ENCODE data around the gene PPP1R2.
"Not testable (repeated sequence)": the region's sequence is repeated elsewhere in the genome, so short reads cannot be mapped to it uniquely, and the experiment has no call there.

PPP1R2 gene

DNA sequence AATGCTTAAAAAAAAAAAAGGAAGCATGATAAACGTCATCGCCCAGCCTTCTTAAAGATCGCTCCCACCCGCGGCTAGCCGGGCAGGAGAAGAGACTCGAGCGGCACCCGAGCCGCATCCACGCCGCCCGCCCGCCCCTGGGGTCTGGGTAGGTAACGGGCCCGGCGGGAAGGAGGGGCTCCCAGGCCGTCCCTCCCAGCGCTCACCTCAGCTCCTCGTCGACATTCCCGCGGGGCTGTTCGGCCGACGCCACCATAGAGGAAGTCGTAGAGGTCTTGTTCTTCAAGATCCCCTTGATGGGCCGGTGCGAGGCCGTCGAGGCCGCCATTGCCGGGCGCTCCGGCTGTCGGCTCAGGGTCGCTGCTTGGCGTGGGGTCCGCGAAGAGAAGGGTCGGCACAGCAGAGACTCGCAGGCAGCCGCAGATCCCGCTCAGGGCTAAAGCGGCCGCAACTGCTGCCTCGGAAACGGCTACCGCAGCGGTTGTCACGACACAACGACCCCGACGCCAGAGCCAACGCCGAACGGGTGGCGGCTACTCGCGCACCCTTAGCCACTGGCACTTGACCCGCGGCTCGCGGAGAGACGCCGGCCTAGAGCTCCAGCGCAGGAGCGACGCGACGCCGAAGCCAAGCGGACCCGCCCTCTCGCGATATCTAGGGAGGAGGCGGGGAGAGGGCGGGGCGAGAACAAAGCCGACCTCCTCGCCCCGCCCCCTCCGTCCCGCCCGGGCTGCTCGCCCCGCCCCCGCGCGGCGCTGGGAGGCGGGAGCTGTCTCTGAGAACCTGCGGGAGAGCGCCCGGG is at the start of gene PPP1R2:
PPP1R2 (minus strand) TSS at position 628 of the 802 bp plus-strand sequence; CDS start at position 328, 300 bp downstream.
- peak; percentile 88 for DNase-seq (ENCODE audit: low read depth)

DNA sequence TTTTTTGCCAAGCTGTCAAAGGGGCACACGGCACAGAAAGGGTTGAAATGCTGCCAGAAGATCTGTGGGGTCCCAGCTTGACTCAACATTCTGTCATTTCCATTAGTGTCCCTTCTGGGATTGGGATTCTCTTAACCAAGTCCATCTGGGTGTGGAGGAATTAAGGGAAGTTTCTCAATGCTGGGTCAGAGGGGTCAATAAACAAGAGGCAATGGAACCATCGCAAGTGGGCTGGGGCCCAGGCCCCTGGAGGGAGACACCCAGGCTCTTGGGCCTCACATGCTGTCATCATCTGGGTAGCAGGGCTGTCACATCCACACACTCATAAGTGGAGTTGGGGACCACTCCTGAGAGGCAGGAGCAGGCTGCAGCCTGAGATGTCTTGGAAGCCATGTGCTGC is 48.7 kb upstream of the PPP1R2 start:
- no peak for DNase-seq (ENCODE audit: low read depth)

DNA sequence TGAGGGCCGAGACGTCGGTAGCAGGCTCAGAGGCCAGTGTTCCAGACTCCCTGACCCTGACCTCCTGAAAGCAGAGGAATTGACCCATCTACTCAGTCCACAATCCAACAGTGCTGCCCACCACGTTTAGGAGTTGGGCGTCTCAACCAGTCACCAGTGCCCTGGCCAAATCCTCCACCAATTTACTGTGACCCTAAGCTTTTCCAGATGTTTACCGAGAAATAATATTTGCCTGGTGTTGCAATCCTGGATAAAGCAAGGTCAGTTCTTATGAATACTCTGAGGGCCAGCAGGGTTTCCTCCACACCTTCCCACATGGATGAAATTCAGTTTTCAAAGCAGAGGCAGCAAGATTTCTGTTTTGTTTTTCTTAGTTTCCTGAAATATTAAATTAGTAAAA is 48.1 kb upstream of the PPP1R2 start:
- DNase-seq (ENCODE audit: low read depth), result no peak

DNA sequence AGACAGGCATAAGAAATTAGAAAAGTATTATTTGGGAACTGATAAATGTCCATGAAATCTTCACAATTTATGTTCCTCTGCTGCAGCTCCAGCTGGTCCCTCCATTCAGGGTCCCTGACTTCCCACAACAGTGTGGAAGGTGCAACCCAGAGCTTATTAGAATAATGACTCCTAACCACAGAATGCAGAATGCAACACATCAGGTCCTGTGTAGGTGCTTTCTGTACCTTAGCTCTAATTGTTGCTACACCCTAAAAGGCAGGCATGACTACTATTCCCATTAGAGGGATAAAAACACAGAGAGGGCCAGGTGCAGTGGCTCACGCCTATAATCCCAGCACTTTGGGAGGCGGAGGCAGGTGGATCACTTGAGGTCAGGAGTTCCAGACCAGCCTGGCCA is 47.3 kb upstream of the PPP1R2 start:
- DNase-seq (ENCODE audit: low read depth), result not testable (repeated sequence)

DNA sequence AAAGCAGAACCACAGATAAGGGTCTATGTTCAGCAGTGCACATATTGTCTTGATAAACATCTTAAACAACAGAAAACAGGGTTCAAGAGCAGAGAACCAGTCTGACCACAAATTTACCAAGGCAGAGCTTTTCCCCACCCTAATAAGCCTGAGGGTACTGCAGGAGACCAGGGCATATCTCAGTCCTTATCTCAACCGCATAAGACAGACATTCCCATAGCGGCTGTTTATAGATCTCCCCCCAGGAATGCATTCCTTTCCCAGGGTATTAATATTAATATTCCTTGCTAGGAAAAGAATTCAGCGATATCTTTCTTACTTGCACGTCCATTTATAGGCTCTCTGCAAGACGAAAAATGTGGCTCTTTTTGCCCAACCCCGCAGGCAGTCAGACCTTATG is 46.7 kb upstream of the PPP1R2 start:
- not testable (repeated sequence) for DNase-seq (ENCODE audit: low read depth)

DNA sequence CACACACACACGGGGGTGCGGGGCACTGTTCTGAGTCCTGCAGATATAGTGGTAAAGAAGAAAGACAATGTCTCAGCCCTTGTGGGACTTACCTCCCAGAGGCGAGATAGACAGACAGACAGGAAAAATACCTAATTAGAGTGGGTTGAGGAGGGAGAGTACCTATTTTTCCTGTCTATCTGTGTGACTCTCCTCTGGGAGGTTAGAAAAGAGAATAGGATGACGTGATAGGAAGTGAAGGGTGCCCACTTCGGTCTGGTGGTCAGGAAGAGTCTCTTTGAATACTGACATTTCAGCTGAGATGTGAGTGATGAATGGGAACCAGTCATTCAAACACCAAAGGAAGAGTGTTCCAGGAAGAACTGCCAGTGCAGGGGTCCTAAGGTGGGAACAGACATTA is 44.7 kb upstream of the PPP1R2 start:
- no peak for DNase-seq (ENCODE audit: low read depth)

DNA sequence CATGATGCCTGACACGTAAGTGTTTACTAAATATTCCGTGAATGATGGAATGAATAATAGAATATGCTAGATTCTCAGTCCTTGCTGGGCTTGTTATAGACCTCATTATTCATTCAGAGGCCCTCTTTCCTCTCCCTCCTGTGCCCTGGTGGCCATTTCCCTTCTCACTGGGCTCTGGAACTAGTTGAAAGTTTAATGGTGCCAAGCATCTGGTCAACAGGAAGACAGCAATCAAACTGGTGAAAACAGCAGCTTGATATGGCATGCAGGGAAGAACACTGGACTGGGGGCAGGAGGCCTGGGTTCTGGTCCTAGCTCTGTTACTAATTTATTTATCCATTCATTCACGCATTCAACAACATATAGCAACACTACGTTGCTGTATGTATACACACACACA is 44.3 kb upstream of the PPP1R2 start:
- DNase-seq (ENCODE audit: low read depth), result no peak

DNA sequence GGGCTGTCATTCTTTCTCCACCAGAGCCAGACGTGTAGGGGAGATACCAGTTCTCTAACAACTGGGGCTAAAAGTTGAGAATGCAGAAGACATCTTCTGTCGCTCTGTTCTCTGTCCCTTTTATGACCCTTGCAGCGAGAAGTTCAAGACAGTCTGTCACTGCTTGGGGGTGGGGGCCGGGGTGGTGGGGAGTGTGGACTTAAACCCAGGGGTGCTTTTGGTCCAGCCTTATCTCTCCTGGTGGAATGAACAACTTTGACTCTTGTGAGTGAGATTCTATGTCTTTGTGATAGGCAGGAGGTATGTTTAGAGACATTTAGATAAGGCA is 41.4 kb upstream of the PPP1R2 start:
- no peak for DNase-seq (ENCODE audit: low read depth)

DNA sequence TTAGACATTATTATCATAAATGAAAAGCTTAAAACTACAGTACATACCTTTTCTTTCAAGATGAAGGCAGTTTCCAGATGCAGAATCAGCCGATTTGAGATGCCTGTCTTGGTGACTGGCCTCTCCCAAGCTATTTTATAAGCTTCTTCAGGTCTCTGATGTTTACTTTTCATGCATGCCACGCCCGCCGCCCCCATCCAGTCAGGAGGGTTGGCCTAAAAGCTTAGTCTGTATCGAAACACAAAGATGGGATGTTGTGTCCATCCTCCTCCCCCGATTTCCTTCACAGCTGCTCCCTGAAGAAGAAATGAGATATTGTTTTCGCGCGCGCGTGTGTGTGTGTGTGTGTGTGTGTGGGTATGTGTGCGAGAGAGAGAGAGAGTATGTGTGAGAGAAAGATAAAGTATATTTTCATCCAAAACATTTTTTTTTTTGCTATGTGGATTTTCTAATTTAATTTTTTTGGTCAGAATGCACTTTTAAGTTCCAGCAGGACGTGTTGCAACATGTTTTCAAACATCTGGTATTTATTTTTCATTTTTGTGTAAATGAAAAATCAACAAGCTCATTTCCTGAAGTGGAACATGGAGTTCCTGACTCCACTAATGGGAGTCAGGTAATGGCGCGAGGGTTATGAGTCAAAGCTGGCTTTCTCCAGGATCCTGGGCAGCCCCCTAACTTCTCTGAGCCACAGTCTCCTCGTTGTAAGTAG is 40.9 kb upstream of the PPP1R2 start, which contains the start of gene APOD:
APOD (minus strand) TSS at position 110 of the 712 bp plus-strand sequence. CDS start 4,479 bp downstream, outside the sequence.
- no peak for DNase-seq (ENCODE audit: low read depth)

DNA sequence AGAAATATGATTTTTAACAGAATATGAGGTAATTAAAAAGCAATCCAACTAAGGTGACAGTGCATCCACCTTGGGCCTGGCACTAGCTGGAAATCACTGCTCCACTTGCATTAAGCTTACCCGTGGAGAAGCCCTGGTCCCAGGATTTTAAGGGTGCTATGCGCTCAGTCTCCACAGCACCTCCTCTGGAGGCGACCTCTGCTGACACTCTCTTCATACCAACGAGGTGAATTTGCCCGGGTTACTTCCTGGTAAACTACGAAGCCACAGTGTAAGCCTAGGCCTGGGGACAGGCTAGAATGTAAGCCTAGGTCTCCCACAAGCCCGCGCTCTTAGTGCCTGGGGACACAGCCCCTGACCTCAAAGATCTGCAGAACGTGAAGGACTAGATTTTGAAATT is 39.8 kb upstream of the PPP1R2 start:
- no peak for DNase-seq (ENCODE audit: low read depth)

DNA sequence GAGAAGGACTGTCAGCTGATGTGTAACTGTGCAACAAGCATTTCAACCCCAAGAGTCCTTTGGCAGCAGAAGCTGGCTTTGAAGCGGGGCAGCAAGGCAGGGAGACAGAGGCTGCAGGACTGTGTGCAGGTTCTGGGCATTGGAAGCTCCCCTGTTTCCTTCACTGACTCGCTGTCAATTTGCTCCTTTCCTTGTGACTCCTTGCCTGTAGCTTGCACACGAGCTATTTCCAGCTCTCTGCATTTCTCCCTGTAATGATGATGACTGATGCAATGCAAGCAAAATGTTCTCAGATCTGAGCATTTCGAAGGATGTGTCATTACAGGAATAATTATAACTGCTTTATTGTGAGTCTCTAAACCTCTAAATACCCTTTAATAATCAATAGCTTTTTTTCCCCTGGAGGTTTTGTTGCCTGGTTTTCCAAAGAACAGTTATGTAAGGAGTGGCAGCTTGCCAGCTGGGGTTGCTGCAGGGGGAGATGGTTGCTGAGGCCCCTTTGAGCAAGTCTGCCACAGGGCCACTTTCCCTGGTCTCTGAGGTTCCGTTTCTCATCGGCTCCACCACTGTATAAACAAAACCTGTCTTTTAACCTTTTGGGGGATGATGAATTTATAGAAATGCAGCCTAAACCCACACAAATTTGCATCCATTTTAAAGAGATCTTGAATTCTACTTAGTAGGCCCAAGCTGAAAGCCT is 37.8 kb upstream of the PPP1R2 start:
- no peak for DNase-seq (ENCODE audit: low read depth)

DNA sequence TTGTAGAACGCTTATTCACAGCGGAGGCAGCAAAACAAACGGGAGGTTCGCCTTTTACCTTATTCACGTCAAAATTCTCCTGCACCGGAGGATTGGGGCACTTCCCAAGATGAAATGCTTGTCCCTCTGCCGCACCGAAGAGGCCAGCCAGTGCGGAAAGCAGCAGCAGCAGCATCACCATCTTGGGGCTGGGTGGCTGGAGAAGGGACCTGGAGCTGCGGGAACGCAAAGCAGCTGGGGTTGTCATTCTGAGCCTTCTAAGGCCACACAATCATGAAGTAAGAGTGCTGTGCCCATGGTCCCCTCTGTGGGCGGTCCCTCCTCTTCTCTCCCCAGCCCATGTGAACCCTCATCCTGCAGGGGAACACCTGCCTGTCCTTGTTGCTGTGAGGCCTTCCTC is 36.2 kb upstream of the PPP1R2 start:
- no peak for DNase-seq (ENCODE audit: low read depth)

DNA sequence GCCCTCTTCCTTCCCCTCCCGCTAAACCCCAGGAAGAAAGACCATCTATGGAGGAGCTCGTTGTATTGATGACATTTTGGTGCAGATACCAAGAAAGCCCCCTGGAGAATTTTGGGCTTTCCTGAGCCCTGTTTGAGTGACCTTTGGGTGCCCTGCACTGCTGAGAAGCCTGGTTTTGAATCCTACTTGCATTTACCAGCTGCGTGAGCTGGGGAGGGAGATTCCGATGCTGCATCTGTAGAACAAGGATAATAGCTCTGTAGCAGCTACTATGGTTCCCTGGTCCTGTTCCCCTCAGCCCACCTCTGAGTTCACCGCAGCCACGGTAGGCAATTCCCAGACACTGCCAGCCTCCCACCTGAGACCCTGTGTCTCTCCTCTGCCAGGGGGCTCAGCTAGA is 35.4 kb upstream of the PPP1R2 start:
- DNase-seq (ENCODE audit: low read depth), result no peak

DNA sequence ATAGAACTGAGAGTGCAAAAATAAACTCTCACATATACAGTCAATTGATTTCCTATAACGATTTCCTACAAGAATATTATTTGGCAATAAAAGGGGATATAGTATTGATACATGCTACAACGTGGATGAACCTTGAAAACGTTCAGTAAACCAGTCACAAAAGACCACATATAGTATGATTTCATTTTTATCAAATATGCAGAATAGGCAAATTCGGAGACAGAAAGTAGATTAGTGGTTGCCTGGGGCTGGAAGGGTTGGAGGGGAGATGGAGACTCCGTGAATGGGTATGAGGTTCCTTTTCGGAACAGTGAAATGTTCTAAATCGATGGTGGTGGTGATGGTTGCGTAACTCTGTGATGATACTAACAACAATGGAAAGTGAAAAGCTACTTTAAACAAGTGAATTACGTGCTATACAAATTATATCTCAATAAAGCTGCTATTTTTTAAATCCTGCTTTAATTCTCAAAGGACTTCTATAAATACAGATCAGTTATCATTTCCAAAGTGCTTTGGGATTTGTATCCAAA is 34.6 kb upstream of the PPP1R2 start:
- no peak for DNase-seq (ENCODE audit: low read depth)

DNA sequence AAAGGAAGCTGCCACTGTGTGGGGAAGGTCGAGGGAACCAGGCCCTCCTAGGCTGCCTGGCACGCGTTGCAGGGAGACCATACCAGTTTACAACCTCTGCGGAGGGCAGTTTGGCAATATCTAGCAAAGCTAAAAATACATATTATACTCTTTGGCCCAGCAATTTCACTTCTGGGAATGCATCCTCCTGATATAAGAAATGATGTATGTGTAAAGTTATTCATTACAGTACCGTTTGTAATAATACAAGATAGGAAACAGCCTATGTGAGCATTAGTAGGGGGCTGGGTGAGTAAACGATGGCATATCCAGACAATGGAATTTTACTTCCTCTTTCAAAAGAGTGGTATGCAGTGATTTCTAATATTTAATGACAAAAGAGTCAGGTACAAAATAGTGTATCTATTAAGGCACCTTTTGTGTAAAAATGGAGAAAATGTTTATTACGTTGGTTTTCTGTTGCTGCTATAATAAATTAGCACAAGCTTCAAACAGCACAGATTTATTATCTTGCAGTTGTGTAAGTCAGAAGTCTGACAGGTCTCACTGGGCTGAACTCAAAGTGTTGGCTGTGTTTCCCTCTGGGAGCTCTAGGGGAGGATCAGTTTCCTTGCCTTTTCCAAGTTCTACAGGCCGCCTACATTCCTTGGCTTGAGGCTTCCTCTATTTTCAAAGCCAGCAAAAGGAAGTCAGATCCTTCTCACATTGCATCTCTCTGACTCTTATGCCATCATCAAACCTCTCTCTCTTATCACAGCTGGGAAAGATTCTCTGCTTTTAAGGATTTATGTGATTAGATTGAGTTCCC is 31.6 kb upstream of the PPP1R2 start:
- no peak for DNase-seq (ENCODE audit: low read depth)

DNA sequence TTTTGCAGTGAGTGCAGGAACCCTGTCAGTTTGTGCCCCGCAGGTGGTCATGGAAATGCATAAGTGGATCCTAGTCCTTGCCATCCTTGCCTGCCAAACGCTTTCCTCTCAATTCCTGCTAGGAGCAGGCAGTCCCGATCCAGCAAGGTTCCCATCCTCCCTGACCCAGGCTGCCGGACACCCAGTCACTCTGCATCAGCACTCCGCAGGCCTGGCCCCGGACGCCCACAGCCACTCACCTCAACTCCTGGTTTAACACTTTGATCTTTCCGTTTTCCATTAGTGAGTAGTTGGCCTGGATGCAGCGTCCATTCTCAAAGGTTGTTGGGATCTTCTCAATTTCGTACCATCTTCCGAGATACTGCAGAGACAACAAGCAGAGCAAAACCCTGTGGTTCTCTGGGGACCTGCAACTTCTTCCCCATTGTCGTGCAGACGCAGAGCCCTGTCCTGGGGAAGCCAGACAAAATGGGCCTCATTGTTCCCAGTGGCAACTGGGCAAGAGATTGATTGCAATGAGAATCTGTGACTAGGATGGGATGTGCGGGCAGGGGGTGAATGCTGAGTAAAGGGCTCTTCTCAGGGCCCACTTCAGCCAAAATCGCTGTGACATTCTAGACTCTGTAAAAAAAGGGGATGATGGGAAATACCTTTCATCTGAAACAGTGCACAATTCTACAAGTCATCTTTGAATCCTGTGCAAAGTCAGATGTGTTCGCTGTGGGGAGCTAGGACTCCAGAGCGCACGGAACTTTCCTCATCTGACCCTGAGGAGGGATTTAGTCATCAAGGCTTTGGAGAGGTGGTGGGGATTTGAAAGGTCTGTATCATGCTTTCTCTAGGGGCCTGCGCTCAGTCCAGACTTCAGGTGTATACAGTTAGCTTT is 30.7 kb upstream of the PPP1R2 start:
- DNase-seq (ENCODE audit: low read depth), result no peak

DNA sequence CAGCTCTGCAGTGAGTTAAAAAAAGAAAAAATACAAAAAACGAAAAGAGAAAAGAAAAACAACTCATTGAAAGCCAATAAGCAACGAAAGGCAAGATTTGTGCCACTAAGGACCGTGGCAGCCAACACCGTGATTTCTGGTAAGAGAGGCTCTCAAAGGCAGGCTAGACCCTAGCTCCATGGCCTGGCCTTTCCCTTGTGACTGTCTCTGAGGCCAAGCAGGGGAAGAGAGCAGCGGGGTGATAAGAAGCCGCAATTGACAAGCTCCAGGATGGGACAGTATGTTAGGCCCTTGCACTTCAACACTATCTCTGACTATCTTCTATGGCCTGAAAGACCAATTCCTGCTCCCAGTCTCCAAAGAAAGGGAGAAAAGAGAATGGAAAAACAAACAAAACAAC is 28.2 kb upstream of the PPP1R2 start:
- no peak for DNase-seq (ENCODE audit: low read depth)

DNA sequence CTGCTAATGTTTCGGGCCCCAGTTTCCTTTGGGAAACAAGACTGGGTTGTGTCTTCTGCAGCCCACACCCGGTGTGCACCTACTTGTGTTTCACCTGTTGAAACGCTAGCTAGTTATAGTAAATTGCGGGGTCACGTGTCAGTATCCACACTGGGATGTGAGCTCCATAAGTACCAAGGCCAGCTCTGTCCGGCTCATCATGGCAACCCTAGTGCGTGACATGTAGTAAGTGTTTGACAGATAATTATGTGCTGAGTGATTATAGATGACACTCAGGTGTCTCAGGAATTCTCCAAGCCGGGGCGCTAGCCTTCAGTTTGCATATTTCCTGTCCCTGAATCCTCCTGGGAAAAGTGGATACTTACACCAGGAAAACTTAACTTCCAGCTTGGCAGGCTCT is 27.8 kb upstream of the PPP1R2 start:
- no peak for DNase-seq (ENCODE audit: low read depth)

DNA sequence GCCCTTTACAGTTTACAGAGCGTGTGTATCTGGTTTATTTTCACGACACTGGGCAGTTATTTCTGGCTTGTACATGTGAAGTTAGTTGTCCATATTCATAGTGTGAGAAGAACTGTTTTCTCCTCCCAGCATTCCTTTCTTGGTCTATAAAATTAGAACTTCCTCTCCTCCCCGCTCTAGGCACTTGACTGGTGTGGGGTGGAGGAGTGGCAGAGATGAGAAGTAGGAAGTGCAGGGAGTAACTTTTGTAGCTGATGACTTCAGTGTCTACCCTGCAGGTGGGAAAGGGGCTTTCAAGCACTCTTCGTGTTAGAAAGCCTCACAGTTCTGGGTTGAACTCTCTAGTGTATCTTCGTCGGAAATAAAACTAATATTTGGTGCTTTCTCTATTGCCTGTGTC is 27.2 kb upstream of the PPP1R2 start:
- DNase-seq (ENCODE audit: low read depth), result no peak

DNA sequence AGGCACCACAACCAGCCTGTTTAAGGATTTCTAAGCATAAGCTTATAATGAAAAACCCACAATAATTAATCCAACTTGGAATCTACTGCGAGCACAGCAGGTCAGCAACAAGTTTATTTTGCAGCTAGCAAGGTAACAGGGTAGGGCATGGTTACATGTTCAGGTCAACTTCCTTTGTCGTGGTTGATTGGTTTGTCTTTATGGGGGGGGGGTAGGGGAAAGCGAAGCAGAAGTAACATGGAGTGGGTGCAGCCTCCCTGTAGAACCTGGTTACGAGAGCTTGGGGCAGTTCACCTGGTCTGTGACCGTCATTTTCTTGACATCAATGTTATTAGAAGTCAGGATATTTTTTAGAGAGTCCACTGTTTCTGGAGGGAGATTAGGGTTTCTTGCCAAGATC is 25.5 kb upstream of the PPP1R2 start:
- DNase-seq (ENCODE audit: low read depth), result no peak

DNA sequence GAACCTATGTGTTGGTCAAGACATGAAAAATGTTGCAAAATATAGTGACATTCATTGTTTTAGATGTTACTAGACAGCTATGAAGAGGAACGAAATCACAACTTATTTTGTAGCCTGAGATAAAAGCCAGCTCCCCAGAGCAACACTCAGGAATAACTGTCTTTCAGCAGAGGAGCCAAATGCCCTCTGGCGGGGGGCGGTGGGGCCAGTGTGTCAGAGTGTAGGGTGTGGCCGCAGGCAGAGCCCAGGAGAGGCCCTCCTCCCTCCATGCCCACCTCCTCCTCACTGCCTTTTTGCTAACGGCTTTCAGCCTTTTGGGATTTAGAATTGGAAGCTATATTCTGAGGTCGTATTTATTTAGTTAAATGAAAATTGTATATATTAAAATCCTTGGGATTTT is 23.7 kb upstream of the PPP1R2 start:
- no peak for DNase-seq (ENCODE audit: low read depth)
